H9 (cell line): ENCODE data around the gene CEMIP2. TPM values are rescaled to one million over a fixed set of nuclear protein-coding genes. Genes with fewer than 3 reads are reported as not detected.

Experiments
- DNase-seq: peaks from one replicate; pipeline ENCODE4 v3.0.0-alpha.2; 2017
- H2AFZ ChIP-seq: one replicate; pipeline ENCODE4 v1.6.1; 2013; ENCODE audit warnings: mild to moderate bottlenecking, low read length, control low read depth, moderate library complexity
- H2AK5ac ChIP-seq: 2 replicates; pipeline ENCODE4 v1.6.1; 2013; ENCODE audit warnings: low read length, control low read depth, mixed read lengths; ENCODE audit not compliant: insufficient read length
- H2BK120ac ChIP-seq: one replicate; pipeline ENCODE4 v1.6.1; 2013; ENCODE audit warnings: low read depth, mild to moderate bottlenecking, low read length, control low read depth, inconsistent platforms; ENCODE audit not compliant: poor library complexity, severe bottlenecking
- H2BK12ac ChIP-seq: 2 replicates; pipeline ENCODE4 v1.6.1; 2013; ENCODE audit warnings: low read length, control low read depth, mixed read lengths, low read depth; ENCODE audit not compliant: insufficient read length
- H2BK15ac ChIP-seq: 2 replicates; pipeline ENCODE4 v1.6.1; 2013; ENCODE audit warnings: low read depth, low read length, control low read depth
- H2BK20ac ChIP-seq: one replicate; pipeline ENCODE4 v1.6.1; 2013; ENCODE audit warnings: low read depth, mild to moderate bottlenecking, low read length, control low read depth, inconsistent platforms; ENCODE audit not compliant: poor library complexity, severe bottlenecking
- H2BK5ac ChIP-seq: 2 replicates; pipeline ENCODE4 v1.6.1; 2013; ENCODE audit warnings: low read length, control low read depth, mixed read lengths; ENCODE audit not compliant: insufficient read length
- H3K14ac ChIP-seq: 2 replicates; pipeline ENCODE4 v1.6.1; 2013; ENCODE audit warnings: low read length, control low read depth; ENCODE audit not compliant: insufficient read depth
- H3K18ac ChIP-seq: 2 replicates; pipeline ENCODE4 v1.6.1; 2013; ENCODE audit warnings: low read depth, mild to moderate bottlenecking, mixed read lengths, low read length, control low read depth; ENCODE audit not compliant: insufficient read length
- H3K23ac ChIP-seq: 2 replicates; pipeline ENCODE4 v1.6.1; 2013; ENCODE audit warnings: low read length, control low read depth, mixed read lengths, low read depth; ENCODE audit not compliant: insufficient read length
- H3K23me2 ChIP-seq: 2 replicates; pipeline ENCODE4 v1.6.1; 2013; ENCODE audit warnings: low read depth, mild to moderate bottlenecking, mixed read lengths, low read length, control low read depth; ENCODE audit not compliant: insufficient read length, poor library complexity, severe bottlenecking
- H3K27ac ChIP-seq: 2 replicates; pipeline ENCODE4 v1.5.1; 2013; ENCODE audit warnings: low read length, control low read depth, mixed read lengths, low read depth; ENCODE audit not compliant: insufficient read length
- H3K27me3 ChIP-seq: 2 replicates; pipeline ENCODE4 v1.6.1; 2013; ENCODE audit warnings: low read length, control low read depth, inconsistent platforms; ENCODE audit not compliant: insufficient read depth
- H3K4ac ChIP-seq: 2 replicates; pipeline ENCODE4 v1.6.1; 2013; ENCODE audit warnings: low read depth, mild to moderate bottlenecking, control low read depth, inconsistent platforms, low read length, moderate library complexity
- H3K4me1 ChIP-seq: 2 replicates; pipeline ENCODE4 v1.6.1; 2013; ENCODE audit warnings: low read length, control low read depth, inconsistent platforms; ENCODE audit not compliant: insufficient read depth
- H3K4me2 ChIP-seq: 2 replicates; pipeline ENCODE4 v1.6.1; 2013; ENCODE audit warnings: low read length, control low read depth, mixed read lengths; ENCODE audit not compliant: insufficient read length, insufficient read depth
- H3K56ac ChIP-seq: 2 replicates; pipeline ENCODE4 v1.6.1; 2013; ENCODE audit warnings: low read depth, mild to moderate bottlenecking, mixed read lengths, low read length, control low read depth; ENCODE audit not compliant: insufficient read length
- H3K79me1 ChIP-seq: 2 replicates; pipeline ENCODE4 v1.6.1; 2013; ENCODE audit warnings: low read depth, mild to moderate bottlenecking, moderate library complexity, low read length, control low read depth, inconsistent platforms; ENCODE audit not compliant: insufficient read depth, poor library complexity, severe bottlenecking
- H3K79me2 ChIP-seq: 2 replicates; pipeline ENCODE4 v1.6.1; 2013; ENCODE audit warnings: low read length, control low read depth, inconsistent platforms; ENCODE audit not compliant: insufficient read depth
- H3K9ac ChIP-seq: 2 replicates; pipeline ENCODE4 v1.6.1; 2013; ENCODE audit warnings: low read length, control low read depth, mixed read lengths; ENCODE audit not compliant: insufficient read length; ENCODE audit errors: extremely low read depth
- H3K9me3 ChIP-seq: one replicate; pipeline ENCODE4 v1.6.1; 2013; ENCODE audit warnings: low read depth, low read length, inconsistent platforms; ENCODE audit not compliant: control insufficient read depth
- H3T11ph ChIP-seq: one replicate; pipeline ENCODE4 v1.6.1; 2013; ENCODE audit warnings: mild to moderate bottlenecking, low read length, control low read depth, inconsistent platforms
- H4K20me1 ChIP-seq: one replicate; pipeline ENCODE4 v1.6.1; 2013; ENCODE audit not compliant: control insufficient read depth, insufficient read length, insufficient read depth
- H4K5ac ChIP-seq: 2 replicates; pipeline ENCODE4 v1.6.1; 2013; ENCODE audit warnings: low read depth, mild to moderate bottlenecking, mixed read lengths, low read length, control low read depth; ENCODE audit not compliant: insufficient read length
- H4K8ac ChIP-seq: replicated peaks from 2 replicates; pipeline ENCODE4 v1.6.1; 2013; ENCODE audit warnings: low read length, control low read depth, mixed read lengths, low read depth; ENCODE audit not compliant: insufficient read length
- H4K91ac ChIP-seq: 2 replicates; pipeline ENCODE4 v1.6.1; 2013; ENCODE audit warnings: low read depth, mild to moderate bottlenecking, moderate library complexity, mixed read lengths, low read length, control low read depth; ENCODE audit not compliant: insufficient read length
- H3K27ac Mint-ChIP-seq, 3 experiments: 2 replicates in 2 of 3; 3 replicates in 1 of 3; pipeline ENCODE4 v1.8.0; 2020 to 2021; ENCODE audit warnings: mixed read lengths in 3 of 3, mild to moderate bottlenecking in 1 of 3, moderate library complexity in 1 of 3
- H3K27me3 Mint-ChIP-seq: 2 replicates; pipeline ENCODE4 v1.8.0; 2021; ENCODE audit warnings: low read depth, mild to moderate bottlenecking, moderate library complexity, mixed read lengths
- H3K36me3 Mint-ChIP-seq, 3 experiments: 2 replicates in 2 of 3; 3 replicates in 1 of 3; pipeline ENCODE4 v1.8.0; 2020 to 2021; ENCODE audit warnings: low read depth in 3 of 3, mixed read lengths in 3 of 3; ENCODE audit not compliant: insufficient read depth in 1 of 3
- H3K4me1 Mint-ChIP-seq, 2 experiments: 2 replicates each; pipeline ENCODE4 v1.8.0; 2020; ENCODE audit warnings: mixed read lengths in 2 of 2
- H3K4me3 Mint-ChIP-seq, 2 experiments: 2 replicates in 1 of 2; 3 replicates in 1 of 2; pipeline ENCODE4 v1.8.0; 2020 to 2021; ENCODE audit warnings: mild to moderate bottlenecking in 2 of 2, mixed read lengths in 2 of 2, moderate library complexity in 1 of 2
- H3K9me3 Mint-ChIP-seq, 2 experiments: 2 replicates in 1 of 2; 3 replicates in 1 of 2; pipeline ENCODE4 v1.8.0; 2020; ENCODE audit warnings: mild to moderate bottlenecking in 2 of 2, mixed read lengths in 2 of 2, moderate library complexity in 1 of 2
- WGBS: extraction: QIAGEN DNeasy Blood & Tissue Kit; methylation state at CpG from one replicate; pipeline ENCODE4 v1.1.7; 2013; ENCODE audit warnings: missing lambda C conversion rate, low lambda C conversion rate, mixed read lengths; ENCODE audit not compliant: insufficient read length; ENCODE audit errors: extremely low coverage; 5-methylcytosine and 5-hydroxymethylcytosine counted together
- total RNA-seq: library from RNA; stranded (reverse); gene quantifications from 2 replicates; pipeline ENCODE4 v1.2.1, GENCODE V29; 2021
- TF ChIP-seq, protein P1 (sequence below): fragments of 200-600 bp; sonication (generic); conservative IDR thresholded peaks from 3 replicates; pipeline ENCODE4 v1.8.0; 2021; ENCODE audit warnings: antibody characterized with exemption, mild to moderate bottlenecking

The CEMIP2 gene
- total RNA-seq, 1 experiment from 2014 or later: 77.2 TPM

DNA sequence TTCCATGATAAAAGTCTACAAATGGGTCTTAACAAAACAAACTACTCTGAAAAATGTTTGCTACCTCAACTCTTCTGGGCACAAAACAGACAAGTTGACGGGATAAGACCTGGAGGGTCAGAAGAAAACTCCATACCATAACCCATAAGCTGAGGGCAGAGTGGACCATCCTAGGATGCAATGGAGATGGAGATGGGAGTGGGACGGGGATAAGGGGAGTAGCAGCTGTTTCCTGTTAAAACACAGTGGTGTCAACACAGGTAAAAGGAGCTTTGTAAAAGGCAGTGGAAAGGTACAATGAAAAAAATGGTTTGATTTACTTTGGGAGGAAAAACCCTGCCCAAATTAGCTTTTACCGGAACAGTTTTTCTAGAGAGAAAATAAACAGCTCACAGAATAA is 41.6 kb downstream of the CEMIP2 start:
- H4K20me1 ChIP-seq: no peaks in the 10 kb centered on the region
- H2BK12ac ChIP-seq: no peak overlapping the region
- no peak overlapping the region for H3K18ac ChIP-seq
- no peak overlapping the region for H3K4me2 ChIP-seq
- TF ChIP-seq, protein P1, sequence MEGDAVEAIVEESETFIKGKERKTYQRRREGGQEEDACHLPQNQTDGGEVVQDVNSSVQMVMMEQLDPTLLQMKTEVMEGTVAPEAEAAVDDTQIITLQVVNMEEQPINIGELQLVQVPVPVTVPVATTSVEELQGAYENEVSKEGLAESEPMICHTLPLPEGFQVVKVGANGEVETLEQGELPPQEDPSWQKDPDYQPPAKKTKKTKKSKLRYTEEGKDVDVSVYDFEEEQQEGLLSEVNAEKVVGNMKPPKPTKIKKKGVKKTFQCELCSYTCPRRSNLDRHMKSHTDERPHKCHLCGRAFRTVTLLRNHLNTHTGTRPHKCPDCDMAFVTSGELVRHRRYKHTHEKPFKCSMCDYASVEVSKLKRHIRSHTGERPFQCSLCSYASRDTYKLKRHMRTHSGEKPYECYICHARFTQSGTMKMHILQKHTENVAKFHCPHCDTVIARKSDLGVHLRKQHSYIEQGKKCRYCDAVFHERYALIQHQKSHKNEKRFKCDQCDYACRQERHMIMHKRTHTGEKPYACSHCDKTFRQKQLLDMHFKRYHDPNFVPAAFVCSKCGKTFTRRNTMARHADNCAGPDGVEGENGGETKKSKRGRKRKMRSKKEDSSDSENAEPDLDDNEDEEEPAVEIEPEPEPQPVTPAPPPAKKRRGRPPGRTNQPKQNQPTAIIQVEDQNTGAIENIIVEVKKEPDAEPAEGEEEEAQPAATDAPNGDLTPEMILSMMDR: no peak
- no peak overlapping the region for H4K5ac ChIP-seq
- Mint-ChIP-seq H3K27me3 (no peaks in the 10 kb centered on the region), H3K4me1 (no peaks in the 10 kb centered on the region), H3K36me3 (peaks cover 18 to 91% (median 89%) of the 10 kb centered on the region in 3 experiments), H3K4me3 (no peak overlapping the region), H3K9me3 (no peaks in the 10 kb centered on the region), H3K27ac (peak overlapping the region in 1 of 3 experiments; percentile 55; a peak in 1 of 7 replicates)
- H3K23ac ChIP-seq: no peak overlapping the region
- H2BK20ac ChIP-seq: no peak overlapping the region
- H4K91ac ChIP-seq: no peak overlapping the region
- H2AK5ac ChIP-seq: no peak overlapping the region
- no peaks in the 10 kb centered on the region for H3K9me3 ChIP-seq
- no peak overlapping the region for H2BK5ac ChIP-seq
- H3K9ac ChIP-seq: no peak overlapping the region
- no peak for DNase-seq
- no peak overlapping the region for H3T11ph ChIP-seq
- no peaks in the 10 kb centered on the region for H3K79me1 ChIP-seq
- H3K27me3 ChIP-seq: no peaks in the 10 kb centered on the region
- H3K4me1 ChIP-seq: no peaks in the 10 kb centered on the region
- H2BK15ac ChIP-seq: no peak overlapping the region
- H3K4ac ChIP-seq: no peak overlapping the region
- H3K23me2 ChIP-seq: no peaks in the 10 kb centered on the region
- no peak overlapping the region for H2AFZ ChIP-seq
- WGBS: no CpG with 5 or more reads among the region's 3 CpGs
- H4K8ac ChIP-seq: no peak overlapping the region
- H3K79me2 ChIP-seq: no peaks in the 10 kb centered on the region
- H2BK120ac ChIP-seq: no peak overlapping the region
- H3K14ac ChIP-seq: no peak overlapping the region
- no peak overlapping the region for H3K56ac ChIP-seq
- no peak overlapping the region for H3K27ac ChIP-seq
